TTC549 (cell line): Measurements from ENCODE around the gene LINC00305.
A peak's percentile ranks its signal among the peaks of the same experiment; 100 is the strongest.

Source experiments
- FAIRE-seq: peaks from 2 replicates; lab custom pipeline; 2012; peaks lifted over from hg19 to GRCh38; lab: Jason Lieb, UNC

Gene LINC00305

DNA sequence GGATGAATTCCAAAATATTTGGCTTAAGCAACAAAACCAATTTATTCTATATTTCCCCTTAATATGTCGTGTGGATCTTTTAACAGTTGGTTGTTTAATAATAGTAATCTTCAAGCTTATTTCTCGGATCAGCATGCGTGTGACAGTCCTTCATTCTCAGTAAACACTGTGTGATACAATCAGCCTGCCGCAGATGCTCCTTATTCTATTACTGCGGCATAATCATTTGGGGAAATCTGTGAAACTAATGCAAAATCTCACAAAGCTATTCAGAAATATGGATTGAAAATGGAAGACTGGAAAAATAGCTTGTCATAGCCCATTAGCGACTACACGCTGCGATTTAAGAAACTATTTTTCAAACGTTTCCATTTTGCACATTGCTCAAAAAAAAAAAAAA, 36.9 kb downstream of the LINC00305 start:
- FAIRE-seq: no peak

DNA sequence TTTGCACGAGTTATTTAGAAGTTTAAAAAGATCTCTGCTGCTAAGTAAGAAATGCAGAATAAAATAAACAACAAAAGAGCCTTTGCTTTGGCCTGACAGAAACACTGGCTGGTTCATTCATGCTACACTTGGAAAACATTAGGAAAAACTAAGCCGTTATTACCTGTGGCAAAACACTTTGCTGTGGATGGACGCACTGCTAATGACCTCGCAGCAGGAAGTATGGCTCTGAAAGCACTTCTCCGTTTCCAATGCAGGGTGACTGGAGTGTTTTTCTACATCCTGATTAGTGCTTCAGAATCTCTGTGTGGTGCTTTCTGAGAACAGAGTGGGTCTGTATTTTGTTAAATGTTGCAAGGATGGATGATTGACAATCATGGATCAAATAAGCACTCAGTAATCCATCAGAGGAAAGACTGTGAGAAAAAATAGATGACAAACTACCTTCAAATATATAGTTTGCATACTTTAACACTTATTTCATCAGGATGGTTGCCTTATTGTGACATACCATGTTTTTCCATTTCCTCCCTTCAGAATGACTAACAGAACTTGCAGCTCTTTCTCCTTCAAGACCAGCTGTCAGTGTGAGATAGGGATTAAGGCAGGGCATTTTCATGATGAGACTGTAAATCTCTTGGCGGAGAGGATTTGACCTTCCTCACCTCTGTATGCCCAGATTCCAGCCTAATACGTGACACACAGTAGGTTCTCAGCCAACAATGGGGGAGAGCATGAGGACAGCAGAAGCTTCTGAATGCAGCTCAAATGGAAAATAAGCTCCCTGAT, 38.0 kb downstream of the LINC00305 start:
- FAIRE-seq: no peak

DNA sequence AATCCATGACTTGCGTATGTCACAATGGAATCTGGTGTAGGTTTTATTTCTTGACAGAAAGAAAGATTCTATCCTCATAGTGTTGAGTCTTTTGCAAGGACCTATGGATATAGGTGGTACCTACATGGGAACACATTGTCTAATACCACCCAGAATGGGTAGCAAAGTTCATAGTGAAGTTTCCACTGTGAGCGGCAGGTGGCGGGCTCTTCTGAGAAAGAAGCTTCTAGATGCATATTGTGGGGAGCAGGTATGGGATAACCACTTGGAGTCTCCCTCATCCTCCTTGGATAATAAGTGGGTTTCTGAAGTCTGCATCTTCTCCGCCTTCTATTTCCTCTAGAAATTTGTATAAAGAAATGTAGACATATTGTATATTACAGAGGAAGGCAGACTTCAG, 44.9 kb downstream of the LINC00305 start:
- no peak for FAIRE-seq

DNA sequence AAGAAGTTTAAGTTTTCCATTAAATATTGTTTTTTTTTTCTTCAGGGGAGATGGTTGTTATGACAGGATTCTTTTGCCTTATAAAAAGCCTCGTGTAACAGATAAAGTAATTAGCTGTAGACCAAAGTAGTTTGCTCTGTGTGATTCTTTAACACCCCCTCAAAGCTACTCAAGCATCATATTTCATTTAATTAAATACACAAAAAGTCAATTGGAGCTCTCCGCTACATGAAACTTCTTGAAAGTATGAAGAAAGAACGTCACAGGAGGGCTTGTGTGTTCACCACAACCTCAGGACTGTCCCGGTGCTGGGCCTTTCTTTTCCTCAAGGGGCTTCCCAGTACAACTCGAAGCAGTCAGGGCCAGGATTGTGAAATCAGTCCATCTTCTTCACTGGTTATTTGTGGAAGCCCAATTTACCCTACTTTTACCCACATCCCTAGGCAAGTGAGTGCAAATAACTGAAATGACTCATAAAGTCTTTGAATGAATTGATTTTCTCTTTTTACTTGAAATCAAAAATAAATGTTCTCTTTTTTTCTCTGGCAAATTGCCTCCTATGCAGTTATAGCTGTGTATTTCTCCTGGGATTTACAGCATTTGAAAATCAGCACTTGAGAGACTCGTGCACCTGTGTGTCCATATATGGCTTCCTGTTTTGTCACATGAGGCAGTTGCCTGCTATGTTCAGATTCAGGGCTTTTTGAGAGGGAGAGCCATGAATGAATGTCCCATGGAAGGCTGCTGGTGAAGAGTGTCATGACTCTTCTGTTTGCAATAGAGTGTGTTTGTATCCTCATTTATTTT, 48.6 kb downstream of the LINC00305 start:
- FAIRE-seq: no peak

DNA sequence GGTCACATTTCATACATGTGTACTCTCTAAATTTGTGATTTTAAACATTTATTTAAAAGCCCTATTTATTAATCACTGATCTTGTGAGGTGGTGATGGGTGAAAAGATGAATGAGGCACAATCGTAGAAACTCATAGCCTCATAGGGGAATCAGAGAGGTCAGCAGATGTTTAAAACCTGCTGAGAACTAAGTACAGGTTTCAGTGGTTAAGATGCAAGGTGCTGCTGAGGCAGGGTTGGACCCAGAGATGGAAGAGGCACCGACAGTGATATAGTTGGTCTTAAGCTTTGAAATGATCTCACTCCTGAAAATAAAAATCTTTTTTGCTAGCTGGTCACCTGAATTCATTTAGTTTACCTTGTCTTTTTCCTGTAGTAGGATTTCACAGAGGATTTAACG, 49.6 kb downstream of the LINC00305 start:
- FAIRE-seq: no peak

DNA sequence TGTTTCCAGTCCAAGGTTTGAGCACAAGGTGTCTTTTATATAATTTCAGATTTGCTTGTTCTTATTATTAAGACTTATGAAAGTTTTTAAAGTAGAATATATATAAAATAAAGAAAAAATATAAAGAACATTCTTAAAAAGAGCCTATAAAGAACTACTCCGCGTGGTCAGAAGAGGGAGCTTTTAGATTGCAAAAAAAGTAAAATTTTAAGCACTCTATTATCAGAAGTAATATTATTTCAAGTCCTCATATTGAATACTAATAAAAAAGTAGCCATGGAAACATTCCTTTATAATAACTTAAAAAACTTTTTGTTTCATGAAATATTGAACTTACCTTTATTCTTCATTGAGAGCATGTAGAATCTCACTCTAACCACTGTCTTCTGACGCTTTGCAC, 51.4 kb downstream of the LINC00305 start:
- FAIRE-seq: peak; percentile 22

DNA sequence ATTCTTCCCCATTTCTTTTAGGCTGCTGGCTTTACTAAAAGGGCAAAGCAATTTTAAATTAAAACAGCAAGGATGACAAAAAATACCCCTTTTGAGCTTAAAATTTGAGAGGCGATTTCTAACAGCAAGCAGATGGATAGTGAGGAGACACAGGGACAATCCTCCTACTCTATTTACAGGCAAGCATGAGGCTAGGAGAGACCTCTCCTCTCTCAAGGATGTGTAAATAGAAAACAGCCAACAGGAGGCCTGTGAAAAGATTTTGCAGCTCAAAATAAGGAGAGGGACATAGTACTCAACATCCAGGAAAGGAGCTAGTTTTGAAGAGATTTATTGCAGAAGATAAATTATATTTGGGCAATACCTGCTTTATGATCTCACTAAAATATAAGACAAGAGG, 53.8 kb downstream of the LINC00305 start:
- no peak for FAIRE-seq

DNA sequence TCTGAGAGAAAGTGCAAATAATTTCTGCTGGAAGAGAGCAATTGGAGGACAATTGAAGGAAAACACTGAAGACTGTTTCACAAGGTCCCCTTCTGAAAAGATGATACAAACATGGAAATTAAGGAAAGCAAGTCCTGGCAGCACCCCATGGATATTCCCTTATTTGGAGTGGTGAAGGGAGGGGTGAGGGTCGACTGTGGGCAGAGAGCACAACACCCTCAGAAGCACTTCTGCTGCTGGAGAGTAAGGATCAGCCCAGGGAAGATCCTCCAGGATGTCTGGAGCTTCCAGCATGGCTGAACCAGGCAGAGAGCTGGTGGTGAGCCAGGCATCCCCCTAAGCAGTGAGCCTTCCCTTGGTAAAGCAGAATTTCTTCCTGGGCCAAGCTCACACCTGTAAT, 54.7 kb downstream of the LINC00305 start:
- no peak for FAIRE-seq

DNA sequence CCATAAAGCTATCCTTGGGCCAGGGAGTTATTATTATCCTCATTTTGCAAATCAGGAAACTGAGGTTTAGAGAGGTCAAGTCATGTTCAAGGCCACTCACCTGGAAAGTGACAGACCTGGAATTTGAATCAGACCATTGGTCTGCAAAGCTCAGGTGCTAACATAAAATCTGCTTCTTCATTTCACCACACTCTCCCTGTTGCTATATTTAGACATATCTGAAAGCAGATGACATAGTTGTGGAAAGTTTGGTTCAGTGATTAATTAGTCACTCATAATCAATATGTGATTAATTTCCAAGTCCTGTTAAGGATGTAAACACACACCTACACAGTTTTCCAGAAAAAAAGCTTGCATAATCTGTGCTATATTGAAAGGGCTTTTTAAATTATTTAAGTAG, 57.4 kb downstream of the LINC00305 start:
- no peak for FAIRE-seq

DNA sequence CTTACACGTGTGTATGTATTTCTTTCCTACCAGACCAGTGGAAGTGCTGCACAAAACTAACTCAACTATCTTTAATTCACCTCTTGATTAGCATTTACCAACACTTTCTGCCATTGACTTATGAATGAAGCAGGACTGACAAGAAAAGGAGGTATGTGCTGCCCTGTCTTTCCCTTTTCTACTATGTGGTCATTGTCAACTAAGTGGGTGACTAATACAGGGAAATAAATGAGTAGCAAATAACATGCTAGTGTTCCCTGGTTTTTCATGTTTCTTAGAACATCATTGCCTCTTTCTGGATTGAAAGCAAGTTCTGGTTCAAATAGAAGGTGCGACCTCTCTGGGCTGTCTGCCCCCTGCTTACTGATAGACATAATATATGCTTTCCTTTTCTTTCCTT, 58.0 kb downstream of the LINC00305 start:
- no peak for FAIRE-seq

DNA sequence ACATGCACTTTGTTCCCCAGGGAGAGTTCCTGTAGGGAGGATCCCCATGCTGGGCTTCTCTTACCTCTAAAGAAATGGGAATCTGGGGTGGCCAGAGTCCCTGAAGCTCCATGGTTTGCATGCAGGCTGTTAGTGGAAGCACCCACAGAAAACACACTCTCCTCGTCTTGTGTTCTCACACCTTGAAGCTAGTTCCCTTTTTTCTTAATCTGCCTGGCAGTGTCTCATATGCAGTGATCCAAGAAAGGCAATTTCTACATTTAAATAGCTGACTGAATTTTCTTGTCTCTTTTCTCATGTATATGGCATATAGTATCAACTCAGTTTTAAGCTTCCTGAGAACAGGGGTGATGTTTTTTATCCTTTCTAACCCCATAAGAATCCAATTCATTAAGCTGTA, 65.0 kb downstream of the LINC00305 start:
- no peak for FAIRE-seq

DNA sequence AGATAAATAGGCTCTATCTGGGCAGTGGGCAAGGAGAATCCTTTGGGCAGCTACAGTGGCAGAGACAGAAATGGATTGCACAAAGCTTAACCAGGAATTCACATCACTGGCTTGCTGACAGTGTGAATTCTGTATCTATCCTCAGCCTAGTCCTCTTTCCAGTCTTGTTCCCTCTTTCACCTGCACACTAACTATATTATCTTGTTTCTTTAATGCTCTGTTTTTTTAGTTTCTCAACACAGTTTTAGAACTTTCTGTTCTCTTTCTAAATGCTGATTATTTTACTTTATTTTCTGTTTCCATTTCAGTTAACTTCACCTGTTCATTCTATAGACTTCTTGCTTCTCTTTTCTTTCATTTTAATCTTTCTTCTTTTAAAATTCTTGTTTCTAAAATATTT, 66.4 kb downstream of the LINC00305 start:
- no peak for FAIRE-seq

DNA sequence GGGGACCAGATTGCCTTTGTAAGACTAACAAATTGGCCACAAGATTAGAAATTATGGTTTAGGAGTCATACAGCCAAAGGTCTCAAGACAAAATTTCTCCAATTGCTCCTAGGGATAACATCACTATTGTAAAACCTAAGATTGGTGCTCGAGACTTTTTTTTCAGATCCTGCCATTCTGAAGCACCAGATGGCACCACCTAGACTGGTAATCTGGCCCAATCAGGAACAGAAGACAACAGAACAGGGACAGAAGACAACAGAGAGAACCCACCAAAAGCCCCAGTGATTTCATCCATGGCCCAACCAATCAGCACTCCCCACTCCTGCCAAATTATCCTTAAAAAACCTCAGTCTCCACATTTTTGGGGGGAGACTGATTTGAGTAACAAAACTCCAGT, 66.8 kb downstream of the LINC00305 start:
- no peak for FAIRE-seq

DNA sequence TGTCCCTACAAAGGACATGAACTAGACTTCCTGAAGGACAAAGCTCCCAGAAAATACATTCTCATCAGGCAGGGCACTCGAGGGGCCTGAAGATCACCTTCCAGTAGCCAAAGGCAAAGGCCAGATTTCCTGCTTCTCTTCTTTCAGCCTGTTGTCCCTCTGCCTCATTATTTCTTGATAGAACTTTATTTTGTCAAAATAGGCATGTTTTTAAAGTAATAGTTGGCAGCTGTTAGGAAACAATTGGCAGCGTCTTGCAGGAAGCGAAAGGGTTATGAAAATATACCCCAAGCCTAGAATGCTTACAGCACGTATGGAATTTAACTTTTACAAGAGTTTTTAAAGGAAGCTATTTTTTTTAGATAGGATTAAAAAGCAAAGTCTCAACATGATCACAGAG, 74.9 kb downstream of the LINC00305 start:
- FAIRE-seq: no peak

DNA sequence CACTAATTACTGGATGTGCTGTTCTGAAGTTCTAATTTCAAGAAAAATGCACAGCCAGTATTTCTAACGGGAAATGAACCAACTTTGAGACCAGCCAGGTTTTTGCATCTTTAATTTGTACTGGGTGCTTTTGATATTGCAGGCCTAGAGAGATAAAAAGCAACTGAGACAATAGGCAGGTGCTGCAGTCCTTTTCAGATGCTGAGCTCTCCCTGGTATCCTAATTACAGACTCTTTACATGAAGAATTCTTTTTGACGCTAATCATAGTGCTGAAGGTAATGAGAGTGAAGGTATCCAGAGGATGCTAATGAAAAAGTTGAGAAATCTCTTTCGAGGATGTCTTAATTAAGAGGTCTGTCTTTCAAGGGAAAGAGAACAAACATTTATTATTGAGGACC, 93.9 kb downstream of the LINC00305 start:
- FAIRE-seq: no peak

DNA sequence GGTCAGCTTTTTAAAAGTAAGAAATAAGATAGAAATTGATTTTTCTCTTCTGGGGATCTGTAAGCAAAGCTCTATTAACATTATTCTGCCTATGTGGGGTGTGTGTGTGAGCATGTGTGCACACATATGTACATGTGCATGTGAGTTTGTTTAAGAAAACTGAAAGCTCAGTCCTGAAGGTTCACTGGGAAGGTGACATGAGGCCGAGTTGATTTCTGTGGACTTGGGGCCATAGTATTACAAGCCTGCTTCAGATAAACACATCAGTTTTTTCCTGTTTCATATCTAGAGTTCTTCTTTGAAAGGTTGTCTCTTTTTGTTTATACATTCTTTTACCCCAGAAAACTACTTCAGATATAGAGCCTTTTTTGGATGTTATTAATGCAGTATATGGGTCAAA, 95.6 kb downstream of the LINC00305 start:
- FAIRE-seq: no peak

DNA sequence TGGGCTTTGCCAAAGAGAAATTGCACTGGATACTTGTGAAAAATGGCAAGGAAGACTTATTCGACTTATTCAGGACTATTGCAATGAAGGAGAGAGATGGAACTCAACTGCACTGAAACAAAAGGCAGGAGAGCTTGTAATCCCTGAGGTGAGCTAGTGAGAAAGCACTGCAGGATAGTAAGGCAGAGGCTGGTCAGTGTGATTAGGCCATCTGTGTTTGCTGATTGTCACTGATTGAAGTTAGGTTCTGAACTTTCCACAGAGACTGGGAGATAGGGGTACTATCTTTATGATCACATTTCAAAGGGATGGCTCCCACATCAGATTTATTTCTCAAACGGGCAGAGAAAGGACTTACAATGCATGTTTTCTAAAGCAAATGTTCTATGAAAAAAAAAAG, 96.1 kb downstream of the LINC00305 start:
- no peak for FAIRE-seq

DNA sequence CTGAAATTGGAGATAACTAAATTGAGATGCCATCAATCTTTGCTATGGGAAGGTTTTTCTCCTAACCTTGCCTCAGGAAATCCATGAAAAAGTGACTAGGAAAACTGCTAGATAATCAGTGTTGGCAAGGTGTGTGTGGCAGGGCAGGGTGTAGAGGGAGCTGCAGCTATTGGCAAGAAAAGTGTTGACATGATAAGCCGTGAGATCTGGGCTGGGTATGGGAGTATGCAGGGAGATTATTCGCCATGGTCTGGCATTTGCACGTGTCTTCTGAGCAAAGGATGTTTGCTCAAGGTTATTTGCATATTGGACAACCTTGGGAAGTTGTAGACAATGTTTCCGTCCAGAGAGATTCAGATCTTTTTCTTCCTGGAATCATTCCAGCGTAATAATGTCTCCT, 104.3 kb downstream of the LINC00305 start:
- FAIRE-seq: no peak

DNA sequence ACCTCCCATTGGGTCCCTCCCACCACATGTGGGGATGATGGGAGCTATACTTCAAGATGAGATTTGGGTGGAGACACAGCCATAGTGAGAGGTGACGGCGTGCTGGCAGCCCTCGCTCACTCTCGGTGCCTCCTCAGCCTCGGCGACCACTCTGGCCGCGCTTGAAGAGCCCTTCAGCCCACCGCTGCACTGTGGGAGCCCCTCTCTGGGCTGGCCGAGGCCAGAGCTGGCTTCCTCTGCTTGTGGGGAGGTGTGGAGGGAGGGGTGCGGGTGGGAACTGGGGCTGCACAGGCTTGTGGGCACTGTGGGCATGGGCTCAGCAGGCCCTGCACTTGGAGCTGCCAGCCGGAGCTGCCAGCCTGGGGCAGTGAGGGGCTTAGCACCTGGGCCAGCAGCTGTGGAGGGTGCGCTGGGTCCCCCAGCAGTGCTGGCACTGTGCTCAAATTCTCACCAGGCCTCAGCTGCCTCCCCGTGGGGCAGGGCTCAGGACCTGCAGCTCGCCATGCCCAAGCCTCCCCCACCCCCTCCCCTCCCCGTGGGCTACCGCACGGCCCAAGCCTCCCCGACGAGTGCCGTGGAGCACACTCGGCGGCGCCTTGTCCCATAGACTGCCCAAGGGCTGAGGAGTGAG, 106.0 kb downstream of the LINC00305 start:
- FAIRE-seq: no peak

DNA sequence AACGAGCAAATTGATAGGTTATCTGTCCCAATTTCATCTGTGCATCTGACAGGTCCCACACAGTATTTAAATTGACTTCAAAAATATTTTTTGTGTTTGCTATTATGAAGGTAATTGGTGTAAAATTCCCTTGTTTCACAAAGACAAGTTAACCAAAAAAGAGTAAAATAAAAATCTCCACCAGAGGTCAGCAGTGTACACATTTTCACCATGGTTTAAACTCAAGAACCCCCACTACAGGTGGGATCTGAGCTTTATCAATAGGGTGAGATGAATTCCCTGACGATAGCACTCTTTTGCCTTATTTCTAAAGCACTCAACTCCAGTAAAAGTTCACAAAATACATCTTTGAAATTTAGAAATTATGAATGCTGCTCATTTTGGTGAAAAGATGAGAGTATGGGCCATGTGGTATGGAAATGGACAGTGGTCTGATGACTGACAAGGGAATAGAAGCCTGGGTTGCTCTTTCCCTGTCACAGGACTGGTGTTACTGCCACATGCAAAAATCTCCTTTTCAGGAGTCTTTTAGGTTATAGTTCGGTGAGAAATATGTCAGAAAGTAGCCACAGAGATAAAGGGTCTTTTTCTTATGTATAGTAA, 111.0 kb downstream of the LINC00305 start:
- FAIRE-seq: no peak

DNA sequence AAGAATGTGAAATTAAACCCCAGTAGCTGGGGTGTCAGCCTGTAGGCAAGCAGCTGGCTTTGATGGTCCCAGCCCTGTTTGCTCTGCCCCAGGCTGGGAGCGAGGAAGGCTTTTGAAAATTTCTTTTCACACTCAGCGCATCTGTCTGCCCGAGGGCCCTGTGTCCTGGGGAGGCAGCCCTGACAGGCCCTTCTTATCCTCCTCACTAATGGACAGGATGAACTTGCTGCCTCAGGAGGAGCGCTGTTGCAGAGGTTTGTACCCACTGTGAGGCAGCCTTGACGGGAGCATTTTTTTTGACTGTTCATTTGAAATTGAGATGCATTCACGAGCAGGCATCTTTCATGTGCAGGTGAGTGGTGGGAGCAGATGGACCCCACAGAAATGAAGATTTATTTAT, 116.6 kb downstream of the LINC00305 start:
- no peak for FAIRE-seq

DNA sequence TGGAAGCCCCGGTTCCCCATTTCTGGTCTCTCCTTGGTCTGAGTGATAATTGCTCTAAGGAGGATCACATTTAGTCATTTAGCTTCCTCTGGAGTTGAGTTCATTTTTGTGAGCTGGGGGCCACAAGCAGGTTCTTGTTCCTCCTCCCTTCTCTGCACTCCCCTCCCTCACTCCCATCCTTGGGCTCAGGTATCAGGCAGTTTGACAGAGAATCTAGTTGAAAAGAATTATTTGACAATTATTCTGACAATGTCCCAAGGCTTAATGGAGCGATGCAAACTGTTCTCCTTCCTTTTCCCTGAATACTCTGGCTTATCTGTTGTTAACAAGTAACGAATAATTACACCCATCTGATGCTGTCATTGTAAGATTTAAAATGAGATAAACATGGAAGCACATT, 117.5 kb downstream of the LINC00305 start:
- FAIRE-seq: no peak
